MM.1S (cell line): ENCODE measurements around the gene KIZ.
"Not testable (repeated sequence)": the region's sequence is repeated elsewhere in the genome, so short reads cannot be mapped to it uniquely, and the experiment has no call there.

Source experiments
- DNase-seq: peaks from one replicate; pipeline ENCODE4 v3.0.0-alpha.2; 2015
- H2AFZ ChIP-seq: fragments of 300-600 bp; sonication (generic); 2 replicates; pipeline ENCODE4 v1.6.0; 2016; ENCODE audit warnings: antibody characterized with exemption, low read length
- H3F3A ChIP-seq: fragments of 300-600 bp; sonication (generic); 2 replicates; pipeline ENCODE4 v1.6.1; 2016; ENCODE audit warnings: mild to moderate bottlenecking, antibody characterized with exemption, low read length, moderate library complexity, mixed read lengths; ENCODE audit not compliant: insufficient read depth
- H3K27ac ChIP-seq: fragments of 300-600 bp; sonication (generic); 2 replicates; pipeline ENCODE4 v1.5.1; 2016; ENCODE audit warnings: mild to moderate bottlenecking, low read length
- H3K27me3 ChIP-seq: fragments of 300-600 bp; sonication (generic); replicated peaks from 2 replicates; pipeline ENCODE4 v1.6.0; 2016; ENCODE audit warnings: low read length; ENCODE audit not compliant: insufficient read depth
- H3K36me3 ChIP-seq: fragments of 300-600 bp; sonication (generic); replicated peaks from 2 replicates; pipeline ENCODE4 v1.6.1; 2016; ENCODE audit warnings: mild to moderate bottlenecking, low read length, mixed read lengths; ENCODE audit not compliant: insufficient read depth
- H3K4me1 ChIP-seq: fragments of 300-600 bp; sonication (generic); 2 replicates; pipeline ENCODE4 v1.6.1; 2016; ENCODE audit warnings: low read length, mixed read lengths
- H3K4me2 ChIP-seq: fragments of 300-600 bp; sonication (generic); 2 replicates; pipeline ENCODE4 v1.6.0; 2016; ENCODE audit warnings: low read depth, low read length
- H3K4me3 ChIP-seq: fragments of 300-600 bp; sonication (generic); 2 replicates; pipeline ENCODE4 v1.5.1; 2016; ENCODE audit warnings: low read length, mixed read lengths
- H3K79me2 ChIP-seq: fragments of 300-600 bp; sonication (generic); 2 replicates; pipeline ENCODE4 v1.6.1; 2016; ENCODE audit warnings: mixed run types, low read length, mixed read lengths
- H3K9ac ChIP-seq: fragments of 300-600 bp; sonication (generic); 2 replicates; pipeline ENCODE4 v1.6.1; 2016; ENCODE audit warnings: low read length, mixed read lengths
- H3K9me2 ChIP-seq: fragments of 300-600 bp; sonication (generic); replicated peaks from 2 replicates; pipeline ENCODE4 v1.6.1; 2016; ENCODE audit warnings: mild to moderate bottlenecking, low read length, mixed read lengths; ENCODE audit not compliant: insufficient read depth
- H3K9me3 ChIP-seq: fragments of 300-600 bp; sonication (generic); replicated peaks from 2 replicates; pipeline ENCODE4 v1.6.1; 2016; ENCODE audit warnings: mild to moderate bottlenecking, low read length, mixed read lengths; ENCODE audit not compliant: insufficient read depth
- H4K20me1 ChIP-seq: fragments of 300-600 bp; sonication (generic); 2 replicates; pipeline ENCODE4 v1.6.1; 2016; ENCODE audit warnings: mild to moderate bottlenecking, low read length, moderate library complexity, mixed read lengths; ENCODE audit not compliant: insufficient read depth
- EZH2 ChIP-seq: fragments of 300-600 bp; sonication (generic); optimal IDR thresholded peaks from 2 replicates; pipeline ENCODE3; 2017; ENCODE audit warnings: low read depth, mild to moderate bottlenecking, antibody characterized with exemption, low read length, mixed read lengths
- EZH2phosphoT487 ChIP-seq: fragments of 300-600 bp; sonication (generic); IDR thresholded peaks from 2 replicates; pipeline ENCODE4 v1.6.1; 2018; ENCODE audit warnings: antibody characterized with exemption, low read length
- TF ChIP-seq, protein P1 (sequence below): fragments of 300-600 bp; sonication (generic); IDR thresholded peaks from 2 replicates; pipeline ENCODE4 v1.5.1; 2016; ENCODE audit warnings: antibody characterized with exemption, low read length, mixed read lengths

KIZ gene

GRCh38 chr20:21241406-21241805 is 115.5 kb downstream of the KIZ start:
- Histone ChIP-seq H2AFZ (no peak overlapping the region), H3K36me3 (no peaks in the 10 kb centered on the region), H3K9me3 (no peaks in the 10 kb centered on the region), H3K4me2 (no peak overlapping the region), H3K4me1 (no peaks in the 10 kb centered on the region), H3K27me3 (no peaks in the 10 kb centered on the region), H3K9me2 (no peaks in the 10 kb centered on the region), H3K4me3 (no peak overlapping the region), H4K20me1 (no peaks in the 10 kb centered on the region), H3K79me2 (no peaks in the 10 kb centered on the region), H3K27ac (no peak overlapping the region), H3K9ac (no peak overlapping the region), H3F3A (no peaks in the 10 kb centered on the region)
- TF ChIP-seq, protein P1, sequence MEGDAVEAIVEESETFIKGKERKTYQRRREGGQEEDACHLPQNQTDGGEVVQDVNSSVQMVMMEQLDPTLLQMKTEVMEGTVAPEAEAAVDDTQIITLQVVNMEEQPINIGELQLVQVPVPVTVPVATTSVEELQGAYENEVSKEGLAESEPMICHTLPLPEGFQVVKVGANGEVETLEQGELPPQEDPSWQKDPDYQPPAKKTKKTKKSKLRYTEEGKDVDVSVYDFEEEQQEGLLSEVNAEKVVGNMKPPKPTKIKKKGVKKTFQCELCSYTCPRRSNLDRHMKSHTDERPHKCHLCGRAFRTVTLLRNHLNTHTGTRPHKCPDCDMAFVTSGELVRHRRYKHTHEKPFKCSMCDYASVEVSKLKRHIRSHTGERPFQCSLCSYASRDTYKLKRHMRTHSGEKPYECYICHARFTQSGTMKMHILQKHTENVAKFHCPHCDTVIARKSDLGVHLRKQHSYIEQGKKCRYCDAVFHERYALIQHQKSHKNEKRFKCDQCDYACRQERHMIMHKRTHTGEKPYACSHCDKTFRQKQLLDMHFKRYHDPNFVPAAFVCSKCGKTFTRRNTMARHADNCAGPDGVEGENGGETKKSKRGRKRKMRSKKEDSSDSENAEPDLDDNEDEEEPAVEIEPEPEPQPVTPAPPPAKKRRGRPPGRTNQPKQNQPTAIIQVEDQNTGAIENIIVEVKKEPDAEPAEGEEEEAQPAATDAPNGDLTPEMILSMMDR = no peak
- TF ChIP-seq EZH2phosphoT487 (no peak), EZH2 (no peak)
- DNase-seq = no peak

DNA sequence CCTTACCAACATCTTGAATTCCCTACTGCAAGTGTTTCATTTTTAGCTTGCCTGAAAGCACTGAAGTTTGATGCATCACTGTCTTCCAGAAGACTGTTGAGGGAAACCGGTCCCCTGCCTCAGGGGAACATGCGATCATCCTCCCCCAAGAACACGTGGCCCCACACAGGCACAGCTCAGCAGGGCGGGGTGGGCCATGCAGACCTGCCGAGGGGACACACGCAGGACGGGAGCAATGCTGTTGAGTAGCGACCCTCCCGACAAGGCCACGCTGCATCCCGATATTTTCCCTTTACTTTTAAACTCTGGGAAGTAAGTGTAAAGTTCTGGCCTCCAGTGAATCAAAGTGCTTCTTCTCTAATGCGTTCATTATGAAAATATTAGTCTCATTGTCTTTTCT is 117.9 kb downstream of the KIZ start:
- H3K36me3 ChIP-seq = no peaks in the 10 kb centered on the region
- no peak overlapping the region for H3K4me2 ChIP-seq
- no peaks in the 10 kb centered on the region for H3F3A ChIP-seq
- H3K27ac ChIP-seq = no peak overlapping the region
- H2AFZ ChIP-seq = no peak overlapping the region
- H3K4me1 ChIP-seq = no peaks in the 10 kb centered on the region
- no peak overlapping the region for H3K9ac ChIP-seq
- TF ChIP-seq EZH2phosphoT487 (no peak), EZH2 (no peak)
- TF ChIP-seq, protein P1 = no peak
- no peaks in the 10 kb centered on the region for H4K20me1 ChIP-seq
- H3K27me3 ChIP-seq = no peaks in the 10 kb centered on the region
- H3K9me2 ChIP-seq = no peaks in the 10 kb centered on the region
- no peaks in the 10 kb centered on the region for H3K9me3 ChIP-seq
- H3K4me3 ChIP-seq = no peak overlapping the region
- DNase-seq = no peak
- no peaks in the 10 kb centered on the region for H3K79me2 ChIP-seq

- Histone ChIP-seq H2AFZ (no peak overlapping the region), H3K4me2 (no peak overlapping the region), H3K27ac (no peak overlapping the region), H3K79me2 (no peaks in the 10 kb centered on the region), H4K20me1 (no peaks in the 10 kb centered on the region), H3K9ac (no peak overlapping the region), H3K36me3 (no peaks in the 10 kb centered on the region), H3K4me3 (no peak overlapping the region), H3K9me3 (no peaks in the 10 kb centered on the region), H3F3A (no peaks in the 10 kb centered on the region), H3K9me2 (no peaks in the 10 kb centered on the region), H3K27me3 (no peaks in the 10 kb centered on the region), H3K4me1 (no peaks in the 10 kb centered on the region)
- no peak for DNase-seq
- TF ChIP-seq EZH2phosphoT487 = no peak
- TF ChIP-seq EZH2 = no peak
Observed at GRCh38 chr20:21244808-21245207, 118.9 kb downstream of the KIZ start.

DNA sequence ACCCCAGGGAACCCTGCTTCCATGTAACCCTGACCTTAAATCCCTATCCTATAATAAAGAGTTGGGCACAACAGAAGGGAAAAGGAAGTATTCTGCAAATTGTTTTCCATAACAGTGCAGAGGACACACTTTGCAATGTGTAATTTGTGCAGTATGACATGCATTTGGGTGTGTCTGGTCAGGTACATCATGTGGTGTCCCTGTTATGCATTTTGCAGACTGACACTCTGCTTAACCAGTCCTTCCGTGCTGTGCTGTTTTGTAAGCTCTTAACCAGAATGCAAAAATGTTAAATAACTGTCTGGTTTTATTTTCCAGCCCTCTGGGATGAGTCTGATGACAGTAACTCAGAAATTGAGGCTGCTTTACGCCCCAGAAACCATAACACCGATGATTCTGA is 120.3 kb downstream of the KIZ start:
- Histone ChIP-seq H2AFZ (no peak overlapping the region), H3K9me3 (no peaks in the 10 kb centered on the region), H3K4me3 (no peak overlapping the region), H3K79me2 (no peaks in the 10 kb centered on the region), H3K27me3 (no peaks in the 10 kb centered on the region), H3K9ac (no peak overlapping the region), H3K36me3 (no peaks in the 10 kb centered on the region), H3F3A (no peaks in the 10 kb centered on the region), H3K4me1 (no peaks in the 10 kb centered on the region), H4K20me1 (no peaks in the 10 kb centered on the region), H3K27ac (no peak overlapping the region), H3K9me2 (no peaks in the 10 kb centered on the region), H3K4me2 (no peak overlapping the region)
- TF ChIP-seq, protein P1 = no peak
- TF ChIP-seq EZH2 (no peak), EZH2phosphoT487 (no peak)
- DNase-seq = no peak

- not testable (repeated sequence) for H3K79me2 ChIP-seq, H3K27ac ChIP-seq, H3K9me2 ChIP-seq, H3K4me3 ChIP-seq, H3K4me2 ChIP-seq, H3K27me3 ChIP-seq, DNase-seq, H2AFZ ChIP-seq, H3F3A ChIP-seq, H3K4me1 ChIP-seq, H3K36me3 ChIP-seq, H3K9ac ChIP-seq, H3K9me3 ChIP-seq, H4K20me1 ChIP-seq
Observed at GRCh38 chr20:21247603-21248095, 121.8 kb downstream of the KIZ start.
